ENCODE results near the gene MRPS34.

Gene MRPS34

DNA sequence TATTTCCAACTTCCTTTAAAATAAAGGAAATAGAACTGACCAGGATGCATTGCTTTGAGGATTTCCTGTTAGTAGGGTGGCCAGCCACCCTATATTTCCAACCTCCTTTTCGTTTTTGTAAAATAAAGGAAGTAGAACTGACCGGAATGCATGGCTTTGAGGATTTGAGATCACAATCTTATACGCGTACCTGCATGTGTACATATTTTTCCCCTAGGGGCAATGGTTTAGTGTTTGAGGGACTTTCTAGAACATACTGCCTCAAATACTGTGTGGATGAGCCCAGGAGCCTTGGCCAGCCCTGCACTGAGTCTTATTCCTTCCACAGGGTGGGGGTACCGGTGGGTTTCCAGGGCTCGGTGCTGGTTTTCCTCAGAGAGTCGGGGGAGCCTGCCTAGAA lies 41.3 kb downstream of the MRPS34 start:
- TF ChIP-seq, protein P1, sequence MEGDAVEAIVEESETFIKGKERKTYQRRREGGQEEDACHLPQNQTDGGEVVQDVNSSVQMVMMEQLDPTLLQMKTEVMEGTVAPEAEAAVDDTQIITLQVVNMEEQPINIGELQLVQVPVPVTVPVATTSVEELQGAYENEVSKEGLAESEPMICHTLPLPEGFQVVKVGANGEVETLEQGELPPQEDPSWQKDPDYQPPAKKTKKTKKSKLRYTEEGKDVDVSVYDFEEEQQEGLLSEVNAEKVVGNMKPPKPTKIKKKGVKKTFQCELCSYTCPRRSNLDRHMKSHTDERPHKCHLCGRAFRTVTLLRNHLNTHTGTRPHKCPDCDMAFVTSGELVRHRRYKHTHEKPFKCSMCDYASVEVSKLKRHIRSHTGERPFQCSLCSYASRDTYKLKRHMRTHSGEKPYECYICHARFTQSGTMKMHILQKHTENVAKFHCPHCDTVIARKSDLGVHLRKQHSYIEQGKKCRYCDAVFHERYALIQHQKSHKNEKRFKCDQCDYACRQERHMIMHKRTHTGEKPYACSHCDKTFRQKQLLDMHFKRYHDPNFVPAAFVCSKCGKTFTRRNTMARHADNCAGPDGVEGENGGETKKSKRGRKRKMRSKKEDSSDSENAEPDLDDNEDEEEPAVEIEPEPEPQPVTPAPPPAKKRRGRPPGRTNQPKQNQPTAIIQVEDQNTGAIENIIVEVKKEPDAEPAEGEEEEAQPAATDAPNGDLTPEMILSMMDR (IDR thresholded peaks at IDR 0.05; ENCODE audit: insufficient read depth, low read length, missing control alignments): no peak
- ChIA-PET CTCF (no interaction called here), POLR2A (no interaction called here)
- no peak overlapping the region for H3K4me3 ChIP-seq (ENCODE audit: low read depth, low read length)
- no peak for DNase-seq (ENCODE audit: low read depth, low spot score)

DNA sequence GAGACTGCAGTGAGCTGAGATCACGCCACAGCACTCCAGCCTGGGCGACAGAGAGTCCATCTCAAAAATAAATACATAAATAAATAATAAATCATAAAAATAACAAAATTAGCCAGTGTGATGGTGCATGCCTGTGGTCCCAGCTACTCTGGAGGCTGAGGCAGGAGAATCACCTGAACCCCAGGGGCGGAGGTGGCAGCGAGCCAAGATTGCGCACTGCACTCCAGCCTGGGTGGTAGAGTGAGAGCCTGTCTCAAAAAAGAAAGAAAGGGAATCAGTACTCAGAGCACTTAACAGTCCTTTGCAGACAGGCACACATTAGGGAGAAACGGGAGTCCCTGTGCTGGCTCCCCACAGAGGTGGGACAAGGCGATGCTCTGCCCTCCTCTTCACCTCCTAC lies 41.9 kb downstream of the MRPS34 start:
- TF ChIP-seq, protein P1 (IDR thresholded peaks at IDR 0.05; ENCODE audit: insufficient read depth, low read length, missing control alignments): no peak
- ChIA-PET POLR2A (no interaction called here), CTCF (no interaction called here)
- no peak for DNase-seq (ENCODE audit: low read depth, low spot score)
- no peak overlapping the region for H3K4me3 ChIP-seq (ENCODE audit: low read depth, low read length)

DNA sequence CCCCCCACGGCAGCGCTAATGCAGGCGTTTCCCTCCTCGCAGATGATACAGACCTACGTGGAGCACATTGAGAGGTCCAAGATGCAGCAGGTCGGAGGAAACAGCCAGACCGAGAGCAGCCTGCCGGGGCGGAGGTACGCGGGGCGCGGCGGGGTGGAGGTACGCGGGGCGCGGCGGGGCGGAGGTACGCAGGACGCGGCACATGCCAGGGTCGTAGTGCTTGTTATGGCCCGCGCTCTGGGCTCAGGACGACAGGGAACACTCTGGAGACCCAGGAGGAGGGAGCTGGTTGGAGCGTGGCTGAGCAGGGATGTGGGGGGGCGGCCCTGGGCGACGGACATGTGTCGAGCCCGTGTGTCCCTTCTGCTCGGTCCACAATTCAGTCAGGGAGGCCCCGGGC lies 43.5 kb downstream of the MRPS34 start:
- POLR2A ChIA-PET: no interaction called here

DNA sequence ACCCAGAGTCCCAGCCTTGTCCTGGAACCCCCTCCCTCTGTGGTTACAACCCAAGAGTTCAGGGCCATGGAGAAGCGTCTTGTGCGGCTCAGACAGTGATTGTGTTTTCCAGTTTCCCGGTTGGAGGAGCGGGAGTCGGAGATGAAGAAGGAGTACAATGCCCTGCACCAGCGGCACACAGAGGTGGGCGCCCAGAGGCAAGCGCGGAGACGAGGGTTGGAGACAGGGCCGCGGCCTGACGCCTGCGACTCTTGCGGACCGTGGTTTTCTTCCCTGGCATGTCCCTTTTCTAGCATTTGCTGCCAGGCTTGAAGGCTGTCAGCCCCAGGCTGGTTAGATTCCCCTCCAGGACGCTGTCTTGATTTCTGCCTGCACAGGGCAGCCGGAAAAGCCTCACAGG lies 43.9 kb downstream of the MRPS34 start:
- ChIA-PET CTCF (no interaction called here), POLR2A (interaction anchor here (0.7 kb wide), 1 partner anchor 412 kb away, joined by 5 read pairs; no protein-coding TSS in a partner anchor)
- TF ChIP-seq, protein P1 (IDR thresholded peaks at IDR 0.05; ENCODE audit: insufficient read depth, low read length, missing control alignments): no peak
- H3K4me3 ChIP-seq (ENCODE audit: low read depth, low read length): no peak overlapping the region
- DNase-seq (ENCODE audit: low read depth, low spot score): no peak

More for the DNA sequence above, 43.5 kb downstream of the MRPS34 start:
- DNase-seq (ENCODE audit: low read depth, low spot score): no peak
- no peak overlapping the region for H3K4me3 ChIP-seq (ENCODE audit: low read depth, low read length)
- TF ChIP-seq, protein P1 (IDR thresholded peaks at IDR 0.05; ENCODE audit: insufficient read depth, low read length, missing control alignments): no peak
- CTCF ChIA-PET: interaction anchor here (0.8 kb wide), 1 partner anchor 16 kb away, joined by 3 read pairs; no protein-coding TSS in a partner anchor

DNA sequence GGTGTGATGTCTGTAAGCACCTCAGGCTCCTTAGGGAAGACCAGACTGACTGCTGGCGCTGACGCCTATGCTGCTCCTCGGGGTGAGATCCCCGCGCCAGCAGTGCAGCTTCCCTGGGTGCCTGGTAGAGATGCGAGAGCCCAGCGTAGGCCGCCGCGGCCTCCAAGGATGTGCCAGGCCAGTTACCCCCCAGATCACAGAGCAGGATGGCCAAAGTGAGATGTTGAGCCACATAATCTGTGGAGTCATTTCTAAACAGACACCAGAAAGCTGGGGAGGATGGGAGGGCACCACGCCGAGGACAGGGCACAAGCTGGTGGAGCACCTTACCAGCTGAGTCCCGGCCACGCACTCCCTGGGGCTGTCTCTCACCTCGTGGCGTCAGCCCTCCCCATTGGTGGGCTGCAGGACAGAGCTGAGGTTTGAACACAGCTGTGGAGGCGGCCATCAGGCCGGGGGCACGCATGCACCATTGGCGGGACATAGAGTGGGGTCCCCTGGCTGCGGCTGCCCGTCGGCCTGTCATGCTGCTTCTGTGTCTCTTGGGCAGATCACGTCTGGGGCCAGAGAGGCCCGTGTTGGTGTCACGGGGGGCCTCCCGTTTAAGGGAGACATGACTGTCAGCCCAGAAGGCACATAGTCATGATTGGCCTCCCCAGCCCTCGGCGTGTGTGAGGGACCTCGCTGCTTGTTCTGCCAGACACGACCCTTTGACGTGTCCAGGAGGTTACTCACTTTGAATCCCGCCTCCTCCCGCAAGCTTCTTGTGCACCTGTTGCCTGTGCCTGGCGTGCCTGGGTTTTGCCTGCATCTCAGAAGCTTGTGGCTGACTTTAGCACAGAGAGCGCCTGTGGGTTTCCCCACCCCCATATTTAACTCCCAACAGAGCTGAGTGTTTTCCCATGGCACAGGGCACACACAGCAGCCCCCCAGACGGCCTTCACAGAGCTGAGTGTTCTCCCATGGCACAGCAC lies 45.0 kb downstream of the MRPS34 start:
- no peak for DNase-seq (ENCODE audit: low read depth, low spot score)
- TF ChIP-seq, protein P1 (IDR thresholded peaks at IDR 0.05; ENCODE audit: insufficient read depth, low read length, missing control alignments): no peak
- POLR2A ChIA-PET: interaction anchor here (0.7 kb wide), 1 partner anchor 413 kb away, joined by 5 read pairs; no protein-coding TSS in a partner anchor
- H3K4me3 ChIP-seq (ENCODE audit: low read depth, low read length): no peak overlapping the region
- CTCF ChIA-PET: interaction anchor here (0.9 kb wide), 1 partner anchor 20 kb away, joined by 4 read pairs; no protein-coding TSS in a partner anchor

Measured in AG04449 (cell line).